ENCODE measurements around the gene N4BP3.

N4BP3 gene

DNA sequence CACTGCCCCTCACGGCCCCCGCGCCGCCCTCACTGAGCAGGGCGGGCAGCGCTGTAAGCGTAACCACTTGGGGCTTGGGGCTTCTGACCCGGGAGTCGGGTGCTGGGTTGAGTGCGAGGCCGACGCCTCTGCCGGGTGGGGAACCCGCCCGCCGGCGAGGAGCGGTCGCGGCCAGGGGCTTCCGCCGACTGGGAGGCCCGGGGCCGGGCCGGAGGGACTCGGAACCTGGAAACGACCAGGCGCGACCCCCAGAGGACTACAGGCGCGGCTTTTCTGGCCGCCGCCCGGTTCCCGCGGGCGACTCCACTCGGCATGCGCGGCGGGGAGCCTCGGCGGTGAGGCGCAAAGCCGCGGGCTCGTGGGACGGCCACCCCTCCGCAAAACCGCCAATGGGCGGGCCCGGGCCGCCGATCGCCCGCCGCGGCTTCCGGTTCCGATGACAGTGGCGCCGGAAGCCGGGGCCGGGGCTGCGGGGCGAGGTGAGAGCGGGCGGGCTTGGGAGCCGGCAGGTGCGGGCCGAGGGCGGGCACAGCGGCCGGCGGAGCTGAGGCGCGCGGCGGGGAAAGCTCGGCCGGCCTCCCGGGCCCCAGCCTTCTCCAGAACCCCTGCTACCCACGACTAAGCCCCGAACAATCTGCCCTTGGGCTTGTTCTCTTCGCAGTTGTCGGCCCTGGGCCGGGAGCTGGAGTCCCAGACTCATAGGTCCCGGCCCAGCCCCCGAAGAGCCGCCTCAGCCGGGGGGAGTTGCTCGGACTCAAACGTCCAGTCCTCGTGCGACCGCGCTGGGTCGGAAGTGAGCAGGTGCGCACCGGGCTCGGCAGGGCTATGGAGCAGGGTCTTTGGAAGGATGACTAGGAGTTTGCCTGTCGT lies 17.5 kb downstream of the N4BP3 start, which contains the start of gene RMND5B:
TSS of gene RMND5B (plus strand) at position 439 of the 870 bp plus-strand sequence. CDS start 7,106 bp downstream, outside the sequence.
- no peak for TF ChIP-seq CTCF (IDR thresholded peaks at IDR 0.05)
- DNase-seq (ENCODE audit: low spot score), result peak; percentile 86
- peak within 1 kb of the TSS; percentile 88 to 95 for H3K27ac ChIP-seq
- H3K4me3 ChIP-seq, result peak within 1 kb of the TSS; percentile 84

DNA sequence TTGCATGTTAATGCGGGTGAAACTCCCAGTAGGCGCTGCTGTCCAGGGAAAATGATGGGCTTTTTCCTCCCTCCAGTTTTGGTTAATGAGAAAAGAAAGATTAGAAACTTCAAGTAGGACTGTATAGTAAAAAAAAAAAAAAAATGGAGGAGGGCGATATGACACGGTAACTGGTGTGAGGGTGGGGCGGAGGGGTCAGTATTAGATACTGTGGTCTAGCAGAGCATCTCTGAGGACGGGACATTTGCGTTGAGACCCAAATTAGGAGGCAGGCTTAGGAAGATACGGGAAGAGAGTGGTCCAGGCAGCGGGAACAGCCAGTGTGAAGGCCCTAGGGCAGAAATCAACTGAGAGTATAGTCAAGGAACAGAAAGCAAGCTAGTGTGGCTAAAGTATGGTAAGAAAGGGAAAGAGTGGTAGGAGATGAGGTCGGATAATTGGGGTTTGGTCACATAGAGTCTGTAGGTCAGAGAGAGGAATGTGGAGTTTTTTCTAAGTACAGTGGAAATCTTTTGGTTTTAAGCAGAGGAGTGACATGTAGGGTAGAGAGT lies 18.2 kb downstream of the N4BP3 start:
- Histone ChIP-seq H3K4me3 (peak overlapping the region; percentile 84), H3K27ac (peak overlapping the region; percentile 88 to 95)
- no peak for TF ChIP-seq CTCF (IDR thresholded peaks at IDR 0.05)
- DNase-seq (ENCODE audit: low spot score), result no peak

GRCh38 chr5:178136990-178137389 lies 23.7 kb downstream of the N4BP3 start:
- TF ChIP-seq CTCF (IDR thresholded peaks at IDR 0.05), result no peak
- DNase-seq (ENCODE audit: low spot score), result no peak
- H3K27ac ChIP-seq, result no peak overlapping the region
- no peak overlapping the region for H3K4me3 ChIP-seq

DNA sequence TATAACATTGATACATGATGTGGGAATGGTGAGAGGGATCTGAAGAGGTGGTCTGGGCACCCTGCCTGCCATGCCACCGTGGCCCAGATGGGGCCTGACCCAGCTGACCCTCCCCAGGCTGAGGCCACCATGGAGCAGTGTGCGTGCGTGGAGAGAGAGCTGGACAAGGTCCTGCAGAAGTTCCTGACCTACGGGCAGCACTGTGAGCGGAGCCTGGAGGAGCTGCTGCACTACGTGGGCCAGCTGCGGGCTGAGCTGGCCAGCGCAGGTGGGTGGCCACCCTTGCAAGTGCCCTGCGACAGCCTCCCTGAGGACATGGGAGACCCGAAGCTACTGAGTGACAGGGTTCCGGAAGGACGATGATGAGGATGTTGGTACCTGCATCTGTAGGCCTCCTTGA lies 24.7 kb downstream of the N4BP3 start:
- no peak for DNase-seq (ENCODE audit: low spot score)
- no peak for TF ChIP-seq CTCF (IDR thresholded peaks at IDR 0.05)
- H3K27ac ChIP-seq, result no peak overlapping the region
- no peak overlapping the region for H3K4me3 ChIP-seq

DNA sequence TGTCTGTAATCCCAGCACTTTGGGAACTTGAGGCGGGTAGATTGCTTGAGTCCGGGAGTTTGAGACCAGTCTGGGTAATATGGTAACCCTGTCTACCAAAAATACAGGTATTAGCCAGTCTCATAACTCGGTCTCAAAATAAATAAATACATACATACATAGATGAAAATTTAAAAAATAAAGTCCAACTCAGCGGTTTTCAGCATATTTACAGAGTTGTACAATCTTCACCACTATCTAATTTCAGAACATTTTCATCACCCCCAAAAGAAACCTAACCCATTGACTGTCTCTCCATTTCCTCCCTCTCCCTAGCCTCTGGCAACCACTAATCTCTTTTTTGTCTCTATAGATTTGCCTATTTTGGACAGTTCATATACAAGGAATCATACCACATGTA lies 28.2 kb downstream of the N4BP3 start:
- no peak for TF ChIP-seq CTCF (IDR thresholded peaks at IDR 0.05)
- no peak for DNase-seq (ENCODE audit: low spot score)
- no peak overlapping the region for H3K27ac ChIP-seq
- H3K4me3 ChIP-seq, result no peak overlapping the region

- Histone ChIP-seq H3K4me3 (no peak overlapping the region), H3K27ac (no peak overlapping the region)
- no peak for TF ChIP-seq CTCF (IDR thresholded peaks at IDR 0.05)
- DNase-seq (ENCODE audit: low spot score), result no peak
Measured at GRCh38 chr5:178142642-178143041, 29.3 kb downstream of the N4BP3 start.

DNA sequence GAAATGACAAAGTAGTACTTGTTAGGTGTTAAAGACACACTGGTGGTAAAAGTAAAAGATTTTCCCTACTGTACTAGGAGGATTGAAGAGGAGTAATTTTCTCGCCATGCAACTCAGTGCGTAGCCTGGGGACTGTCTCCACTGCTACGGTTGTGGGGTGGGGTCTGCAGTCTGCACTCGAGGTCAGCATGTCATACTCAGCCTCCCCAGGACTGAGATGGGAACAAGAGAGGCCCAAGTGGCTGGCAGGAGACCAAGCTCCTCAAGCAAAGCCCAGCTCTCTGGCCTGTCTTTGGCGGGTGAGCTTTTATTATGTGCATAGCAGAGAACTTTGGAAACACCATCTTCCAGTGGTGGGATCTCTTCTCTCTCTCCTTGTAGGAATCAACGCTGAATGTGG lies 29.9 kb downstream of the N4BP3 start:
- no peak overlapping the region for H3K27ac ChIP-seq
- no peak for TF ChIP-seq CTCF (IDR thresholded peaks at IDR 0.05)
- no peak for DNase-seq (ENCODE audit: low spot score)
- H3K4me3 ChIP-seq, result no peak overlapping the region

Measured in coronary artery (tissue), 2 donors.